Astrocyte (in vitro differentiated cells and primary cell): Measurements from ENCODE around the gene STON2.

ENCODE experiments used
- EZH2 ChIP-seq: IDR thresholded peaks from 2 replicates; pipeline ENCODE4 v1.6.1; 2012; ENCODE audit warnings: mild to moderate bottlenecking, low read length, inconsistent platforms; ENCODE audit not compliant: insufficient read depth
- TF ChIP-seq, protein P1 (sequence below): IDR thresholded peaks from 2 replicates; pipeline ENCODE4 v1.5.1; 2011; ENCODE audit warnings: low read depth, mild to moderate bottlenecking, inconsistent platforms, low read length, moderate library complexity; ENCODE audit not compliant: insufficient read depth

DNA sequence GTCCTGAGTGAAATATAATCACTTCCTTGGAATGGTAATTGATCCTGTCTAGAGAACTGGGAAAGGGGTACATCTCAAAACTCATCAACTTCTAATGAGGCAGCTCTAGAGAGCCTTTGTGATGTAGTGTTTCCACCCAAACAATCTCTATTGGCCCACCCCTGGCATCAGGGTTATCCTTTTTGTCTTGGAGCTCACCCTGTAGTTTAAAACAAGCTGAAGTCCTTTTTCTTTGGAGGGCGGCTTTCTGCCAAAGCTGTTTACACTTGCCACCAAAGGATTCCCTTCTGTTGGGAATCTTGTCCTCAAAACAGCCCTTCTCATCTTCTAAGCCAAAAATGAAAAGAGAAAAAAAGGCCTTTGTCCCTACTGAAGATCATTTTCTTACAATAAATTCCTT is 118.8 kb downstream of the STON2 start:
- TF ChIP-seq, protein P1, sequence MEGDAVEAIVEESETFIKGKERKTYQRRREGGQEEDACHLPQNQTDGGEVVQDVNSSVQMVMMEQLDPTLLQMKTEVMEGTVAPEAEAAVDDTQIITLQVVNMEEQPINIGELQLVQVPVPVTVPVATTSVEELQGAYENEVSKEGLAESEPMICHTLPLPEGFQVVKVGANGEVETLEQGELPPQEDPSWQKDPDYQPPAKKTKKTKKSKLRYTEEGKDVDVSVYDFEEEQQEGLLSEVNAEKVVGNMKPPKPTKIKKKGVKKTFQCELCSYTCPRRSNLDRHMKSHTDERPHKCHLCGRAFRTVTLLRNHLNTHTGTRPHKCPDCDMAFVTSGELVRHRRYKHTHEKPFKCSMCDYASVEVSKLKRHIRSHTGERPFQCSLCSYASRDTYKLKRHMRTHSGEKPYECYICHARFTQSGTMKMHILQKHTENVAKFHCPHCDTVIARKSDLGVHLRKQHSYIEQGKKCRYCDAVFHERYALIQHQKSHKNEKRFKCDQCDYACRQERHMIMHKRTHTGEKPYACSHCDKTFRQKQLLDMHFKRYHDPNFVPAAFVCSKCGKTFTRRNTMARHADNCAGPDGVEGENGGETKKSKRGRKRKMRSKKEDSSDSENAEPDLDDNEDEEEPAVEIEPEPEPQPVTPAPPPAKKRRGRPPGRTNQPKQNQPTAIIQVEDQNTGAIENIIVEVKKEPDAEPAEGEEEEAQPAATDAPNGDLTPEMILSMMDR: no peak
- TF ChIP-seq EZH2: no peak
